ENCODE data around the gene FOSL2. TPM values are rescaled to one million over a fixed set of nuclear protein-coding genes. Genes with fewer than 3 reads are reported as not detected.

FOSL2 gene
- 100 to 1,000 TPM in 1 of 4 donors, 10 to 100 TPM in 3; 38.9 to 128 (median 56.6) TPM for total RNA-seq
- polyA plus RNA-seq, result 46.4 TPM
- long read RNA-seq, donor 1, full-length matches to known transcripts, result 23 of 43 reads
- long read RNA-seq, donor 1, partial matches to known transcripts, result 0 of 43 reads
- long read RNA-seq, donor 1, other reads (novel, unspliced or antisense), result 20 of 43 reads
- long read RNA-seq, donor 2, full-length matches to known transcripts, result 18 of 24 reads
- long read RNA-seq, donor 2, partial matches to known transcripts, result 0 of 24 reads
- long read RNA-seq, donor 2, other reads (novel, unspliced or antisense), result 6 of 24 reads
- long read RNA-seq, donor 3, full-length matches to known transcripts, result 53 of 259 reads
- long read RNA-seq, donor 3, partial matches to known transcripts, result 12 of 259 reads
- long read RNA-seq, donor 3, other reads (novel, unspliced or antisense), result 194 of 259 reads
- long read RNA-seq, donor 4, full-length matches to known transcripts, result 13 of 17 reads
- long read RNA-seq, donor 4, partial matches to known transcripts, result 0 of 17 reads
- long read RNA-seq, donor 4, other reads (novel, unspliced or antisense), result 4 of 17 reads

DNA sequence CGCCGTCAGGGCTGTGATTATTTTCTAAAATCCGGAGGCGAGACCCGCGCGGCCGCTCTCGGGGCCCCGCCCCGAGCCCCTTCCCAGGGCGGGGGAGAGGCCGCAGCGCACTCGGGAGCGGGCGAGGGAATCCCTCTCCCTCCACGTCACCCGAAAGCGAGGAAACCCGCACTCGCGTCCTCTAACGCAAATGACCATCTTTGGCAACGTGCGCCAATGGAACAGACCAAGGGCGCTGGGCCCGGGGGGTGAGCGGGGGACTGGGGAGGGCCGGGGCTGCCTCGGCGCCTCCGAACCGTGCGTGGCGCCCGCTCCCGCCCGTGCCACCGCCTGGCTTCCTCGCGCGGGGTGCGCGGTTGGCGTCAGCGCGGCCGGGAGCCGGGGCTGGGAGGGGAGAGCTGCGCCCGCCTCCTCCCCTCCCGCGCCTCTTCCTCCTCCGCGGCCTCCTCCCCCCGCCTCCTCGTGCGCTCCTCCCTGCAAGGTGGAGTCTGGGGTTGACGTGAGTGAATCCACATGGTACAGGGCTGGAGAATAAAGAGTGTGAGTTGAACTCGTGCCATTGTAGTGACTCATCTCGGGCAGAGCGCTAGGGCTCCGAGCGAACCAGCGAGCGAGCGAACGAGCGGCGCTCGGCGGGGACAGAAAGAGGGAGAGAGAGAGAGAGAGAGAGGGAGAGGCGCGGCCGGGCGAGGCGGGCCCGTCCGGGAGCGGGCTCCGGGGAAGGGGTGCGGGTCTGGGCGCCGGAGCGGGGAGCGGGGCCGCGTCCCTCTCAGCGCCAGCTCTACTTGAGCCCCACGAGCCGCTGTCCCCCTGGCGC is at the start of gene FOSL2:
FOSL2 (plus strand) TSS at position 562 of the 817 bp plus-strand sequence. CDS start 863 bp downstream, outside the sequence.
- WGBS, result 1% methylated on average over 92 of the region's 93 CpGs

DNA sequence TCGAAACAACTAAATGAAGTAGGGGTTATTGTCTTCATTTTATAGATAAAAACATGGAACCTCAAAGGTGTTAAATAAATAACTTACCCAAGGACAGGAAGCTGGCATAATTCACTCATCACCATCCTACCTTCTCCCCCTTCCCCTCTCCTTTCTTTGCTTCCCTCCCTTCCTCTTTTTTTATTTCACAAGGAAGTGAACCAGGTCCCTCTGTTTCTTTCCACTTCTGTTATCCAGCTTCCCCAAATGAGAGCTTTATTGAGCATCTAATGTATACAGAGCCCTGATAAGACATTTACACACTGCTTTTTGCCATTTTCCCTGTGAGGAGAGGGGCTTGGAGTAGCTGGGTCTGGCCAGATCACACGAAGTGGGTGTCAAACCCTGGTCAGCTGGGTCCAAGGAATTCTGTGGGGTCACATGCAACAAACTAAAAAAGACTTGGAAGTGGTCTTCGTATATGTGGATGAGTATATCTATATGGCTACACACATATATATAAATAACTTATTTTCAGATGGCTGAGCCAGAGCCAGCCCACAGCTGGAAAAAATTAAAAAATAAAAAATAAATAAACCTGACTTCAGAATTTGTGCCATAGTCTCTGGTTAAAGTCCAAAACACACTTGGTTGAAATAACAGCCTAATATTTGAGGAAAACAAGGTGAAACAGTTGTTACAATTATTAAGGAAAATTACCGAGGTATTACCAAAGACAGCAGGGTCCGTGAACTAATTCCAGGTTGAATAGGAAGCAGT is 49.3 kb upstream of the FOSL2 start:
- intact Hi-C loops (cut with DNase I), result loop anchor here in 2 of 4 donors (5.0 kb wide), 1 partner anchor 49 kb away; the partner anchor contains the start of gene FOSL2 (in 2 of the 2)
- no peak overlapping the region for H3K4me3 ChIP-seq (ENCODE audit: low read length)
- peaks cover 3% of the 10 kb centered on the region for H3K4me1 ChIP-seq (ENCODE audit: control insufficient read depth, insufficient read depth, low read length)
- ATAC-seq, result no peak
- no peaks in the 10 kb centered on the region for H3K9me3 ChIP-seq (ENCODE audit: control insufficient read depth, low read length)
- no peak for DNase-seq
- peak overlapping the region; percentile 19 for H3K27ac ChIP-seq (ENCODE audit: low read length)
- WGBS, result 80% methylated on average over 5 of the region's 5 CpGs
- no peaks in the 10 kb centered on the region for H3K27me3 ChIP-seq (ENCODE audit: control insufficient read depth, insufficient read depth)

More for the DNA sequence above, at the start of gene FOSL2:
- Histone ChIP-seq H3K4me3 (ENCODE audit: low read length) (peak within 1 kb of the TSS; percentile 83), H3K4me1 (ENCODE audit: control insufficient read depth, insufficient read depth, low read length) (peaks cover 5% of the 10 kb centered on the region), H3K27me3 (ENCODE audit: control insufficient read depth, insufficient read depth) (no peaks in the 10 kb centered on the region), H3K27ac (ENCODE audit: low read length) (peak within 1 kb of the TSS; percentile 99), H3K9me3 (ENCODE audit: control insufficient read depth, low read length) (no peaks in the 10 kb centered on the region)
- peak; percentile 96 to 98 (median 98) for DNase-seq
- intact Hi-C loops (cut with DNase I), result loop anchor here in 3 of 4 donors (5.0 to 10.0 kb wide), 7 partner anchors 50 to 688 kb away; partner anchors contain the start of genes BABAM2 (in 2 of the 3) and RBKS (in 2 of the 3)
- ATAC-seq, result peak; percentile 76 to 78

DNA sequence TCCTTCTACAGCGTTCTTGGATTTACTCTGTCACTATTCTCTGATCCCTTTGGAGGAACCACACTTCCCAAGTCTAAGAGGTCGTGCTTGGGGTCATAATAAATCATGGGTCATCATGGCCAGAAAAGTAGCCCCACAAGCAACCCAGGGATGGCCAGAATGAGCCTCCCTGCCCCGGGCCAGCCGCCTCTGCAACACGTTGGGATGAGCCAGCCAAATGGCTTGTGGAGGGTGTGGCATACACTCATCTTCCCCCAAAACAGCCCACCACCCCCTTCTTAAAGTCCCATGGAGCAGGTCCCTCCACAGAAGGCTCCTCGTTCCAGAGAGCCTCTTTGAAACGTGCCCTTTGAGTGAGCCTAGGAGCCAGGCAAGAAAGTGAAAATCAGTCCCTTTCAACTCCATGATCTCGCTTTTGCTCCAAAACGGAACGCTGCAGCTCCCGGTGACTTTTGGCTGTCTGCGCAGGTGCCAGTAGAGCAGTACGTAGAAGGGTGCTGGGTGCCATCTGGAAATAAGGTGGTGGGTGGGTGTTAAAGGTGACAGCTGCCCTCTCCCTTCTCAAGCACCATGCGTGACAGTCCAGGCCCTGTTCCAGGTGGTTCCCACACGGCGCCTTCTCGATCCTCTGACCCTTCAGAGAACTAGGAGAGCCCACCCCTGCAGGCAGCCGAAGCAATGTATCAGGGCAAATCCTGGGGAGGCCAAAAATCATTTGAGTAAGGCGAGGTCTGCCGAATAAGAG is 48.5 kb upstream of the FOSL2 start:
- intact Hi-C loops (cut with DNase I), result loop anchor here in 2 of 4 donors (5.0 kb wide), 1 partner anchor 48 kb away; the partner anchor contains the start of gene FOSL2 (in 2 of the 2)
- H3K4me3 ChIP-seq (ENCODE audit: low read length), result no peak overlapping the region
- H3K9me3 ChIP-seq (ENCODE audit: control insufficient read depth, low read length), result no peaks in the 10 kb centered on the region
- peak in 2 of 3 donors; percentile 30 to 43 for DNase-seq
- no peak overlapping the region for H3K27ac ChIP-seq (ENCODE audit: low read length)
- H3K27me3 ChIP-seq (ENCODE audit: control insufficient read depth, insufficient read depth), result no peaks in the 10 kb centered on the region
- H3K4me1 ChIP-seq (ENCODE audit: control insufficient read depth, insufficient read depth, low read length), result no peaks in the 10 kb centered on the region
- no peak for ATAC-seq
- WGBS, result 88% methylated on average over 20 of the region's 20 CpGs

DNA sequence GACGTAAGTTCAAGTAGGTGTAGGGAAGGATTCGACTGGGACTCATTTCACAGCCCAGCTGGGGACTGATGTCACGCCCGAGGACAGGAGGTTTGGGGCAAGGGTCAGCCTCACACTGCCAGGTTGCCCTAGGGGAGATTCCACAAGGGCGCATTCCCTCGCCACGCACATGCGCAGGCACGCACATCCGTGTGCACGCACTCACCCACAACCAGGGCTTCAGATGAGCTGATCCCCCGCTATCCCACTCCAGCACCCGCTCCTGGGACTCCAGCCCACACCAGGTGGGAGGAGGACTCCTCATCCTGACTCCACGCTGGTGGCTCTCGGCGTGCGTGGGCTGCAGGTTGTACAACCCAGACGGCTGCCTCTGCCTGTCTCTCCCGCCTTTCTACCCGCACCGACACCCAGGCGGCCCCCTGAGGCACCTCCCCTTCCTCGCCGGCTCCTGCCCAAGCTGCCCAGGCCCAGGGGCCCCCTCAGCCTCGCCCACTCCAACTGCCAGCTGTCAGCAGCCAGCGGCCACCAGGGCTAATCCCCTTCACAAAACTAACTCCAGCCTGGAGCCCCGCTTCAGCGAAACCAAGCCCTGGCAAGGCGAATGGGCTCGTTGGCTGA is 47.8 kb upstream of the FOSL2 start:
- H3K4me1 ChIP-seq (ENCODE audit: control insufficient read depth, insufficient read depth, low read length), result no peaks in the 10 kb centered on the region
- no peaks in the 10 kb centered on the region for H3K9me3 ChIP-seq (ENCODE audit: control insufficient read depth, low read length)
- no peaks in the 10 kb centered on the region for H3K27me3 ChIP-seq (ENCODE audit: control insufficient read depth, insufficient read depth)
- peak in 2 of 3 donors; percentile 50 to 67 for DNase-seq
- no peak overlapping the region for H3K27ac ChIP-seq (ENCODE audit: low read length)
- H3K4me3 ChIP-seq (ENCODE audit: low read length), result no peak overlapping the region
- ATAC-seq, result no peak
- 91% methylated on average over 30 of the region's 30 CpGs for WGBS
- intact Hi-C loops (cut with DNase I), result loop anchor here in 2 of 4 donors (5.0 kb wide), 1 partner anchor 47 kb away; the partner anchor contains the start of gene FOSL2 (in 2 of the 2)

DNA sequence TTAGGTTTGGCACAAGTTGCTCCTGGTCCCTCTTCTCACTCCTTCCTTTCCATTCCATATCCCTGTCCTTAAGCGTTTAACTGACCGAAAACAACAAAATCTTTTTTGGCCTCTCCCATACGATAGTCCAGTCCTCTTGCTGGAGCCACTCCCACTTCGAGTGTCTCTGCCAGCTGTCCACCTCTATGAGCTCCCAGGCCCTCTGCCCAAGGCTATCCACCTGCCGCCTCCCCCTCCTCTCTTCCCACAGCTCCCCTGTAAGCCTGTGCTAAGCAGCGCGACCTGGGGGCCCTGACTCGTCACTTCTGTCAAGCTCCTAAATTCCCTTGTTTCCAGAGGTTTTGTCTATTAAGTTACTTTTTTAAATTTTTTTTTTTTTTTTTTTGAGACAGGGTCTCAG is 47.0 kb upstream of the FOSL2 start:
- ATAC-seq, result no peak
- WGBS, result 79% methylated on average over 8 of the region's 8 CpGs
- intact Hi-C loops (cut with DNase I), result no loop called here
- H3K4me3 ChIP-seq (ENCODE audit: low read length), result no peak overlapping the region
- no peaks in the 10 kb centered on the region for H3K4me1 ChIP-seq (ENCODE audit: control insufficient read depth, insufficient read depth, low read length)
- no peak overlapping the region for H3K27ac ChIP-seq (ENCODE audit: low read length)
- peak in 2 of 3 donors; percentile 7 to 53 for DNase-seq
- no peaks in the 10 kb centered on the region for H3K27me3 ChIP-seq (ENCODE audit: control insufficient read depth, insufficient read depth)
- no peaks in the 10 kb centered on the region for H3K9me3 ChIP-seq (ENCODE audit: control insufficient read depth, low read length)

DNA sequence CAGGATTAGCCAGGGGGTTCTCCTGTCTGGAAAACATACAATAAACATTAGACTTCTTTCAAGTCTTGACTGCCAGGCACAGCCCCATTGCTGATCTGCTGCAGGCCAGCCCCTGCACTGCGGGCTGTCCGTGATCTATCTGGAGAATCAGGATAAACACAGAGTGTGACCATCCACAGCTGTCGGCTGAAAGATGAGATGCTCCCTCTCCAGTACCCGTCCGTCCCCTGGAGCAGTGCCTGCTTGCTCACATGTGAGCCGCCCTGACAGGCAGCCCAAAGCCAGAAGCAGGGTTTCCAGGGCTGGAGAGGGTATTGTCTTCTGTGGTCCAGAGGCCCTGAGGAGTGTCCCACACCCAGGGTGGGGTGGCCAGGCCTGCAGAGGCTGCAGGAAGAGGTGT is 46.1 kb upstream of the FOSL2 start:
- WGBS, result 69% methylated on average over 6 of the region's 6 CpGs
- Histone ChIP-seq H3K4me3 (ENCODE audit: low read length) (no peak overlapping the region), H3K27me3 (ENCODE audit: control insufficient read depth, insufficient read depth) (no peaks in the 10 kb centered on the region), H3K9me3 (ENCODE audit: control insufficient read depth, low read length) (no peaks in the 10 kb centered on the region), H3K27ac (ENCODE audit: low read length) (no peak overlapping the region), H3K4me1 (ENCODE audit: control insufficient read depth, insufficient read depth, low read length) (no peaks in the 10 kb centered on the region)
- peak; percentile 14 to 65 (median 63) for DNase-seq
- intact Hi-C loops (cut with DNase I), result no loop called here
- peak in 1 of 2 donors; percentile 5 for ATAC-seq

DNA sequence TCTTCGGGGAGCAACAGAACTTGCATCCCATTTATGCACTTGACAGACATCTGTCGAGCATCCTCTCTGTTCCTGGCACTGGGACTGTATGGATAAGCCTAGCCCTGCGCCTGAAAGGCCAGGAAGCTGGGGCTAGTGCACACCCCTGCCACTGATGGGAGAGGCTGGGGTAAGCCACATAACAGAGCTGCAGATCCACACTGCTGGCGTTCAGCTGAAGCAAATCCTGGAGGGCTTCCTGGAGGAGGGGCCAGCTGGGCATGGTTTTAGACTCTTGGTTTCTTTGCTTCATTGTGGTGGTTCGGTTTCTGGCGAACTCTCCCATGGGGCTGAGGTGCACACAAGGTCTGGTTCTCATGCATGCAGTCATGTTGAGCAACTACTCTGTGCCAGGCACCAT is 45.5 kb upstream of the FOSL2 start:
- ATAC-seq (no peak), DNase-seq (peak in 2 of 3 donors; percentile 8 to 35)
- intact Hi-C loops (cut with DNase I), result no loop called here
- Histone ChIP-seq H3K27ac (ENCODE audit: low read length) (no peak overlapping the region), H3K4me1 (ENCODE audit: control insufficient read depth, insufficient read depth, low read length) (no peaks in the 10 kb centered on the region), H3K4me3 (ENCODE audit: low read length) (no peak overlapping the region), H3K27me3 (ENCODE audit: control insufficient read depth, insufficient read depth) (no peaks in the 10 kb centered on the region), H3K9me3 (ENCODE audit: control insufficient read depth, low read length) (no peaks in the 10 kb centered on the region)
- 96% methylated on average over 6 of the region's 6 CpGs for WGBS

DNA sequence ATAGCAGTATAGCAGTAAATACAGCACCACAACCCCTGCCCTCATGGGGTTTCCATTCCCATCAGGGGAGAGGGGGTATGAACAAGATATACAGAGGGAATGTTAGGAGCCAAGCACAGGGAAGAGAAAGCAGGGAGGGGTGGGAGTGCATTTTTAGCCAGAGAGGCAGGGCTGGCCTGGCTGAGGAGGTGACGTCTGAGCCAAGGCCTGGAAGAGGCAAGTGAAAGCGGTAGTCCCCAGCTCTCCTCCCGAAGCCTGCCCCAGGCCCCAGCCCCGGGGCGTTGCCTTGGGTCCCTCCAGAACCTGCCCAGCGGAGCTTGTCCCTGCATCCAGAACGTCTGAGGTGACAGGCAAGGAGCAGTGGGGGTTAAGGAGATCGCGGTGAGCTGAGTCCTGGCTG is 45.1 kb upstream of the FOSL2 start:
- intact Hi-C loops (cut with DNase I), result no loop called here
- DNase-seq (peak; percentile 34 to 61 (median 58)), ATAC-seq (peak in 1 of 2 donors; percentile 9)
- no peaks in the 10 kb centered on the region for H3K9me3 ChIP-seq (ENCODE audit: control insufficient read depth, low read length)
- H3K27me3 ChIP-seq (ENCODE audit: control insufficient read depth, insufficient read depth), result no peaks in the 10 kb centered on the region
- H3K27ac ChIP-seq (ENCODE audit: low read length), result no peak overlapping the region
- no peaks in the 10 kb centered on the region for H3K4me1 ChIP-seq (ENCODE audit: control insufficient read depth, insufficient read depth, low read length)
- 70% methylated on average over 9 of the region's 9 CpGs for WGBS
- H3K4me3 ChIP-seq (ENCODE audit: low read length), result no peak overlapping the region

DNA sequence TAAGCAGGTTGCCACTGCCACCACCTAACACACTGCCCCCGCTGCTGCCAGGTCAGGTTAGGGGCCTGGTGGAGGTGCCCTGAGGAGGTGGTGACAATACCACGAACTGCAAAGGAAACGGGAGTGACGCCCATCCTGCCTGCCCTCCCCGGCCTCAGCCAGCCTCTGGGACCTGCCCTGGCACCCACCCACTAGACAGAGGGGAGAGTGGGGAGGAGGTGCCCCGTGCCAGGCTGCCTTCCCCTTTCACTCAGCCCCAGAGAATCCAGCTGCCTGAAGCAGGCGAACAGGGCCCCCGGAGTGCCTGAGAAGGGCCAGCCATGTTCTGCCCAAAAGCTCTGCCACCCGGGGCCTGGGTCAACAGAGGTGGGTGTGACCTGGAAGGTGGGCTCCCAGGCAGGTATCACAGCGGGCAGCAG is 44.5 kb upstream of the FOSL2 start:
- Histone ChIP-seq H3K27ac (ENCODE audit: low read length) (no peak overlapping the region), H3K4me3 (ENCODE audit: low read length) (no peak overlapping the region), H3K4me1 (ENCODE audit: control insufficient read depth, insufficient read depth, low read length) (no peaks in the 10 kb centered on the region), H3K9me3 (ENCODE audit: control insufficient read depth, low read length) (no peaks in the 10 kb centered on the region), H3K27me3 (ENCODE audit: control insufficient read depth, insufficient read depth) (no peaks in the 10 kb centered on the region)
- intact Hi-C loops (cut with DNase I), result no loop called here
- ATAC-seq (peak in 1 of 2 donors; percentile 14), DNase-seq (peak; percentile 19 to 67 (median 52))
- WGBS, result 74% methylated on average over 10 of the region's 10 CpGs

Data from right cardiac atrium (tissue), 5 donors.